CD4-positive, alpha-beta T cell treated with Interleukin-17A for 4 hours (primary cell): Measurements from ENCODE around the gene FCN1.
"Not testable (repeated sequence)": the region's sequence is repeated elsewhere in the genome, so short reads cannot be mapped to it uniquely, and the experiment has no call there.

Source experiments
- DNase-seq: peaks from one replicate; pipeline ENCODE4 v3.0.0-alpha.2; 2020; ENCODE audit warnings: mixed read lengths

The FCN1 gene

GRCh38 chr9:134917431-134918373, at the start of gene FCN1:
FCN1 (minus strand) TSS chr9:134917912; CDS start chr9:134917871, 41 bp downstream.
- no peak for DNase-seq

- DNase-seq, result no peak
These were observed 49.2 kb upstream of the FCN1 start for GRCh38 chr9:134966697-134967546.

- DNase-seq, result no peak
These were observed 48.6 kb upstream of the FCN1 start for GRCh38 chr9:134966270-134966669.

GRCh38 chr9:134965851-134966250, 48.1 kb upstream of the FCN1 start:
- no peak for DNase-seq

- DNase-seq, result no peak
These were observed 47.7 kb upstream of the FCN1 start for GRCh38 chr9:134965411-134965810.

GRCh38 chr9:134964271-134965055, 46.8 kb upstream of the FCN1 start:
- DNase-seq, result no peak

GRCh38 chr9:134963546-134963945, 45.8 kb upstream of the FCN1 start:
- no peak for DNase-seq

GRCh38 chr9:134962973-134963364, 45.3 kb upstream of the FCN1 start:
- no peak for DNase-seq

- DNase-seq, result no peak
These were observed 44.6 kb upstream of the FCN1 start for GRCh38 chr9:134962065-134962972.

GRCh38 chr9:134961331-134962064, 43.8 kb upstream of the FCN1 start:
- DNase-seq, result no peak

GRCh38 chr9:134960701-134961181, 43.0 kb upstream of the FCN1 start:
- DNase-seq, result no peak

GRCh38 chr9:134959971-134960310, 42.2 kb upstream of the FCN1 start:
- DNase-seq, result no peak

GRCh38 chr9:134959126-134959970, 41.6 kb upstream of the FCN1 start:
- DNase-seq, result no peak

- DNase-seq, result no peak
These were observed 40.2 kb upstream of the FCN1 start for GRCh38 chr9:134957945-134958227.

GRCh38 chr9:134957165-134957944, 39.6 kb upstream of the FCN1 start:
- DNase-seq, result no peak

- DNase-seq, result not testable (repeated sequence)
These were observed 38.7 kb upstream of the FCN1 start for GRCh38 chr9:134956387-134956786.

GRCh38 chr9:134955801-134956200, 38.1 kb upstream of the FCN1 start:
- DNase-seq, result no peak

- DNase-seq, result no peak
These were observed 37.4 kb upstream of the FCN1 start for GRCh38 chr9:134955156-134955555.

GRCh38 chr9:134951994-134952393, 34.3 kb upstream of the FCN1 start:
- no peak for DNase-seq
